MV-4-11 (cell line): Measurements from ENCODE around the gene NAPA.

Experiments used
- DNase-seq: peaks from one replicate; lab custom pipeline; 2025; lab: John Stamatoyannopoulos, UW

The NAPA gene

DNA sequence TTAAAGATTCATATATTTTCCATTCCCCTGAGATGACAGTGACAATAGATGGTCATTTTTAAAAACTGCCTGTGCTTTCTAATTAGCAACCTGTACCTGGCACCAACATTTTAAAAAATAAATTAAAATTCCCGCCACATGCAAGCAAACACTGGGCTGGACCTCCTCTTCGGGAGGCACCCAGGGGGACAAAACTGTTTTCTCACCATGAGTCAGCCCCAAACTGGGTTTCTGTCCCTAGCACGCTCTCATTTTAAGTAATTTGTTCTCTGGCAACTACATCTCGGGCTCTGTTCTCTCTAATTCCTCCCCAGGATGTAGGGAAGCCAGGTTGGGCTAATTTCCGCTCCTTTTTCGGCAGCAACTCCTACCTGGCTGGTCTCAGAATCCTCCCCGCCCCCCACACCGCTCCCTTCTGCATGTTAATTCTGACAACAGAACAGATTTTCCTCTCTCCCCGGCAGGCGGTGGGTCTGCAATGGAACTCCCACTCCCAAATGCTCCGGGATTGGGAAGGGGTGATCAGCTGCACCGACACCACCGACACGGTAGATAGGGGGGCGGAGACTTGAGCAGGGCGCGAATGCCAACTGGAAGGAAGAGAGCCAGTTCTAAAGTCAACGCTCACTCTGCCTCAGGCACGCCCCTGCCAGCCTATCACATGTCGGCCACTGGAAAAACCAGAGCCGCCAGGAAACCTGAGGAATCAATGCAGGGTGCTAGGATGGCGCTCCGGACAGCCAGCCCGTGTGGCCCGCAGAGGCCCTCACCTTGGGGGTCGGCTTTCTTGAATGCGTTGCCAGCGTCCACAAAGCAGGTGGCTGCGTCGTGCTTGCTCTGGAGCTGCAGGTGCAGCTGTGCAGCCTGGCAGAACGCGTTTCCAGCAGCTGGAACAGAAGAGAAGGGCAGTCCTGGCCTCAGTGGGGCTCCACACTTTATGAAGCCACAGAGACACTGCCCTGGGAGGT is 14.7 kb downstream of the NAPA start:
- no peak for DNase-seq

DNA sequence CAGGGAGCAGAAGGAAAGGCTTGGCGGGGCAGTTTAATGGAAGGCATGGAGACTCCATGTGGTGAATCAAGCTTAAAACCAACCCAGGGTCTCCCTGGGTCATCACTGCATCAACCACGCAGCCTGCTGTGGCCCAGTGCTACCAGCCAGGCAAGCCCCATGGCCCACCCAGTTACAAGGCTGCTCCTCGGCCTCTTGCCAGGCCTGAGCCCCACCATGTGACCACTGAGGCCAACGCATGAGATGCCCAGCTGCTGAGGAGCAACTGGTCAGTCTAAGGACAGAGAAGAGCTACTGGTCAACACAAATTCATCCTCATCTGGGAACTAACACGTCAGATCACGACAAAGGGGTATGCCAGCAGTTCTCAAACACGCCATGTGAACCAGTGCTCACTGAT is 15.5 kb downstream of the NAPA start:
- DNase-seq: no peak

DNA sequence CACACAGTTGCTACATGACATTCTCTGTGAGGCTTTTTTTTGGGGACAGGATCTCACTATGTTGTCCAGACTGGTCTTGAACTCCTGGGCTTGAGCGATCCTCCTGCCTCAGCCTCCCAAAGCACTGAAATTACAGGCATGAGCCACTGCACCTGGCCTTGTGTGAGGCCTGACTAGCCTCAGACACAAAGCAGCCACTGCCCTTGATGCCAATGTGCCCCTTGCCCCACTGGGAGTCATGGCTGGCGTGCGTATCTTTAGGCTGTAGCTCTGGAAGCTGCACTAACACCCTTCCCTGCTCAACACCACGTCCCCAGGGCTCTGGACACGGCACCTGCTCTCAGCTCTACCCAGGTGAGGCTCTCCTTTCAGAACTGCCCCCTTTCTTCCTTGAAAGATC is 16.3 kb downstream of the NAPA start:
- no peak for DNase-seq

DNA sequence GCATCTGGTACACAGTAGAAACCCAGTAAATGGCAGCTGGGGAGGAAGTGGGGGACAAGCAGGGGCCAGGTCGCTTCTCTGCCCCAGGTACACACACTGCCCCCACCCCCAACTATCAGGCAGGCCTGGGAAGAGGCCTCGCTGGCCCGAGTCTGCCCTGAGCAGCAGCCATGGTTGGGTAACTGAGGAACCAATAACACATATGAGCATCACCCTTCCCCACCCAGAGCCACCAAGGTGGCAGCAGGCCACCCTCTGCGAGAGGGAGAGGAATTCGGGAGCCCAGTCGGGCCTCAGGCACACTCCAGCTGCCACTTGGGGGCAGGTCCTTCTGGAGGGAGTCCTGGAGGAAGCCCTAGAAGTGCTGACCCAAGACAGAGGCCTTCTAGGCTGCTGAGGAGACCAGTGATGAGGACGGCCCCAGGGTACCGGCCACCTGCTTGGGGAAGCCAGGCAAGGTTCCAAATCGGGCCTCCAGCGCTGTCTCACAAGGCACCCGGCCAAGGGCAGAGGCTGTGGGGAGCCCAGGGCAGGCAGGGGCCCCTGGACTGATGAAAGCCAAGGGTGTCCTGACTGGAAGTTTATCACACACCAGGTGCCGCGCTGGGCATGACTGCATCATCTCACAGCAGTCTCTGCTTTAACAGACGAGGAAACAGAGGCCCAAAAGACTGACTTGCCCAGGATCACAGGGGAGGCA is 16.9 kb downstream of the NAPA start:
- DNase-seq: no peak

DNA sequence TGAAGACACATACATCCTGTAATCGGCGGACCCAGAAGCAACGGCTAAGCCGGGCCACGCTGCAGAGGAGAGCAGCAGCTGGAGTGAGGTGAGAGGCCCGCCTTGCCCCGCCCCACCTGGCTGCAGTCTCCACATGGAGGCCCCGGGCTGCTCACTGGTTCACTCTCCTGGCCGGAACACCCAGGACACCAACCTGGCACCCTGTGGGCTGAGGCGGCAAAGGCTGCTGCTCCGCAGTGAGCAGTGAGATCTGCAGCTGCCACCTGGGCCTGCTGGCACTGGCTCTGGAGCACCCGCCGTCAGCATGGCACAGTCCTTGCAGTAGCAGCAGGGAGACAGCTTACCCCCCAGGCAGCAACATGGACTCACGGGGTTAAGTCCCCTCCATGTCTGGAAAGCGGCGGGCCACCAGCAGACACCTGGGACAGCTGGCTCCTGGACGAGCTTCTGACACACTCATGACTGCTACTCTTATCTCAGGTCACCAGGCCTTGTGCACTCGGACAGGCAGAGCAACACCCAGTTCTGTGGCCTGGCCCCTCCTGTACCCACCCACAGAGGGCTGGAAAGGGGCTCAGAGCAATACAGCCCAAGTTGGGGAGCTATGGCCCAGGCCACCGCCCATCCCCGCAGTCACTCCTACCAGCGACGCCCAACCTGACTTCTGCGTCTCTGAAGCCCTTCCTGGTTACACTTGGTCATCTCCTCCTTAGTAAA is 17.7 kb downstream of the NAPA start:
- DNase-seq: no peak

DNA sequence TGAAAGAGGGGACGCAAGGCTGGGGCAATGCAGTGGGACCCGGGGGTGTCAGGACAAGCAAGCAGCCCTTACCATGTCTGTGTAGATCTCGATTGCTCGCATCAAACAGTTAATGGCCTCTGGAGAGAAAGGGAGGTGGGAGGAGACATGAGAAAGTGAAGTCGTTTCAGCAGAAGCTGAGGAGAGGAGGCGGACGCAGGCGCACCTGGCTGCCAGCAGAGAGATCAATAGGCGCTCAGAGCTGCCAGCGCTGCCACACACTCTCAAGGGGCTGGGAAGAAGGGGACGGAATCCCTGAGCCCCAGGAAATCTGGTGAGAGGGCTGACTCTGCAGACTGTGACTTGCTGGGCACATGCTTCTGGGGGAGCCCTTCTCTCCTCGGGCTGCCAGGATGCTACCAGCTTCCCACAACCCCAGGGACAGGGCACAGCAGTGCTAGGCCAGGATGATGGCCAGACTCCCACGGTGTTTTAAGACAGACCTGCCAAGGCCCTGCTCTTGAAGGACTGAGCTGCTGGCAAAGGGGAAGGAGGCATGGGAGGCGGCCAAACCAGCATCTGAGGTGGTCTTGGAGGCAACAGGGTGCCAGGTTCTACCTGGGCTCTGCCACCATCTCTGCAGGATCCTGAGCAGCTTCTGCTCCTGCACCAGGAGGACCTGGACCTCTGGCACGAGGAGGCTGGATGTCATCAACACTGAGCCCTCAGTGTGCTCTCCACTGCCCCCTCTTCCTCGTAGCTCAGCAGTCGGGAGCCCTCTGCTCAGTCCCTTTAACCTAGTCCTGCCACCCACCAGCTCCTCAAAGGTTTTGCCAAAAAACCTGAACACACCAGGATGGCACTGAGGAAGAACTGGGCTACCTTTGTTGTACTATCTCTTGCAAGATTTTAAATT is 19.1 kb downstream of the NAPA start:
- DNase-seq: no peak

DNA sequence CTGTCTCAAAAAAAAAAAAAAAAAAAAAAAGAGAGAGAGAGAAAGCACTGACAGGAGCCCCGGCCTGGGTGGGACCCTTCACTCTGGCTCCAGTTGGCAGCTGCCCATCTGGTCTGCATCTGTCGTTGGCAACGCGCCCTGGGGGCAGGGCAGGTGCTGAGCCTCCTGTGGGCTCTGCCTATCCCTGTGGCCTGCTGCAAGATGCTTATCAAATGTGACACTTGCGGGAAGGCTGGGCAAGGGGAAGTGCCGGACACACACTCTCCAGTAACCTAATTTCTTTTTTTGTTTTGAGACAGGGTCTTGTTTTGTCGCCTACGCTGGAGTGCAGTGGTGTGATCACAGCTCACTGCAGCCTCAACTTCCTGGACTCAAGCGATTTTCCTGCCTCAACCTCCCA is 20.1 kb downstream of the NAPA start:
- DNase-seq: no peak

DNA sequence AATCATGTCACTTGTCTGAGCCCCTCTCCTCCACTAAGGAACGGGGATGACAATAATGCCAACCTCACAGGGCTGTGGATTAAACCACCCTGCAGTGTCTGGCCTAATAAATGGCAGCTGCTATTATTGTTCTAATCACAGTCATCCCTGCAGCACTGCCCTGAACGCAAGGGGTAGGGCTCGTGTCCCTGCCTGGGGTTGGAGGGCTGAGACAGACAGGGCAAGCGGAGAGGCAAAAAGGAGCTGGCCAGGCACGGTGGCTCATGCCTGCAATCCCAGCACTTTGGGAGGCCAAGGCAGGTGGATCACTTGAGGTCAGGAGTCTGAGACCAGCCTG is 20.7 kb downstream of the NAPA start:
- no peak for DNase-seq

DNA sequence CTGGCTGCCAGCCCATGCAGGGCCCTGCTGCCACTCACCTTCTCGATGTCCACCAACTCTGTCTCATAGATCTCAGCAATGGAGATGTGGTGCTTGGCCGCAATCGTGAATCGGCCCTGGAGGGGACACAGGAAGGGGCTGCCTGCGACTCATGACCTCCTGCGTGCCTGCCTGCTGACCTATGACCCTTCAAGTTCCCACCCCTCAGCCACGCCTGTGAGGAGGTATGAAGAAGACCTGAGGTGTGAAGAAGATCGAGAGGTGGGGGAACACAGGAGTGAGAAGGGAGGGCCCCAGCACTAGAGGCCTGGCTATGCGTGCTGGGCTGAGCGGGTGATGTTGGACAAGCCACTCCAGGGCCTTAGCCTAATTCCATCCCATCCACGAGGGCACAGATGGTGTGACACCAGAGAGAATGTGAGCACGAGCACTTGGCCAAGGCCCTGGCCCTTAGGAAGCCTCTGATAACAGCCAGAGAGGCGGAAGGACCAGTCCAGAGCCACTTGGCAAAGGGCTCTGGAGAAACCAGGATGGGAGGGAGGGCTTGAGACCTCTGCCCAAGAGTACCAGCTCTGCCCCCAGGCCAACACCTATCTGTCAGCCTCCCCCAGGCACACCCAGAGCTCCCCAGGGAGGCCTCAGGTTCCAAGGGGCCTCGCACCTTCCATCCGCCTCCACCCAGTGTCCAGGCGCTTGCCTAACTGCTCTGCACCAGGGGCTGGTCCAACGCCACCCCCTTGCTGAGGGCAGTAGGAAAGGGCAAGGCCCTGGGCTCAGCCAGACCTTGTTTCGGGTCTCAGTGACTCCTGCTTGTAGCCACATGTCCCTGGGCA is 21.3 kb downstream of the NAPA start:
- no peak for DNase-seq

DNA sequence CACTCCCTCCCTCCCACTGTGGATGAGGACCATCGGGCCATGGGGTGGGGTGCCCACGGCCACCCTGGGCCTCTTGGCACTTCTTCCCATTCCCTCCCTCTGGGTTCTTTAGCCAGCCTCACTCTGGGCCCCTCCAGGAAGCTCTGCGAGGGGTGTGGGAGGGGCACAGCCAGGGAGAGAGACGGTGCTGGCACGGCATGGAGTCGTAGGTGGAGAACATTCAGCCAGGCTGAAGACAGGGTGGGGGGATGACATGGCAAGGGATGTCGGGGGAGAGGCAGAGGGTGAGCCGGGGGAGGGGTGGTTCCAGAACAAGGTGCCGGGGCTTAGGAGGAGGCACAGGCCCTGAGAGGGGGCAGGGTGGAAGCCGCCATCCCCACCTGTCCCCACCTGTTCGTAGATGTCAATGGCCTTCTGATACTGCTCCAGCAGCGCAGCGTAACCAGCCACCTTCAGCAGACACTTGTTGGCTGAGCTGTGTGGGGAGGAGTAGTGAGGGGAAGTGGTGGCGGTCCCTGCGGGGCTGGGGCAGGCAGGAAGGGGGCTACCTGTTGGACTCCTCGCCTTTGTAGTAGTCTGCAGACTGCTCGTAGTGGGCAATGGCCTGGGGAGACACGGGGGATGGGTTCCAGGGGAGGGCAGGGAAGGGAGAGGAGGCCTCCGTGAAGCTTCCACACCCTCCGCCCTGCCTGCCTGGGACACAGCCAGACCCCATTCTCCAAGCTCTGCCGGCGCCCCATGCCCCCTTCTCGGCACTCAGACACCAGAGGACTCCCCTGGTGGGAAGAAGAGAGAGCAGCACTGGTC is 22.1 kb downstream of the NAPA start:
- DNase-seq: no peak

DNA sequence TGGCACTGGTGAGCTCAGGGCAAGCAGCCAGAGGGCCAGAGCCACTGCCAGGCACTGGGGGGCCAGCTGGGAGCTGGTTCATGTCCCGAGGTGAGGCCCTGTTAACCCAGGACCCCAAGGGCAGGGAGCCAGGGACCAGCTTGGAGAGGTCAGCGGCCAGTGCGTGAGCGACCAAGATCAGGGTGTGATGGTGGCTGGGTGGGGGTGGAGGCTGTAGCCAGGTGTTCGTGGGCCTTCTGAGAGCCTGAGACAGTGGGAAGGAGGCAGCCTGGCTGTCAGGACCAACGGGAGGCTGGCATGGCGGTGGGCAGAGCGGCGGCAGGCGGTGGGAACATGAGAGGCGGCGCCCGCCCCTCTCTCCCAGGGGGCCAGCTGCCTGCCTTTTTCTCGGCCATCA is 22.7 kb downstream of the NAPA start:
- DNase-seq: no peak

DNA sequence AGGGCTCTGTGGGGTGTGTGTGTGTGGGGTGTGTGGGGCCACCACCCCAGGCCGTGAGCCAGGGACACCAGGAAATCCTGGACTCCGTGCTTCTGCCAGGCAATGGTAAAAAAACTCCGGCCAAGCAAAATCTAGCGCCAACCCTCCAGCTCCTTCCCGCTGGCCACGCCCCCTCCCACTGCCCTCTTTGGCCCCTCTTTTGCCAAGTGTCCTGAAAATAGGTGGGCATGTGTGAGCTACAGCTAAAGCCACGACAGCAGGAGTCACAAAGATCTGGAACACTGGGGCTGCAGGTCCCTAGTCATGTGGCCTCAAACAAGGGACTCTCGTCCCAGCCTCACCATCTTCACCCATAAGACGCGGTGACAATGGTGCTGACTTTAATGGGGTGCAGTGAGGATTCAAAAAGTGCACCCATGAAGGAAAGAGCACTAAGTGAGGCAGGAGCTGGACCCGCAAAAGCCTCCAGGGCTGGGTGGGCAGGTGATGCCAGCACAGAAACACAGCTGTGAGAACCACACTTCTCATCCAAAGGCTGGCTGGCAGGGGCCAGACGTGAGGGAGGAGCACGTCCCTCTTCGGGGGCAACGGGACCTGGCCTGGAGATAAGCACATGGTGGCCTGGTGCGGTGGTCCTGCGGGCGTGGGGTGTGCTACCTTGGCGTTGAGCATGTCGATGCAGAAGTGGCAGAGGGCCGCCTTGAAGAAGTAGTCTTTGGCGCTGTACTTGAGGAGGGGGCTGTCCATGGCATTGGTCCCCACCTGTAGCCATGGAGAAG is 23.3 kb downstream of the NAPA start:
- DNase-seq: no peak

DNA sequence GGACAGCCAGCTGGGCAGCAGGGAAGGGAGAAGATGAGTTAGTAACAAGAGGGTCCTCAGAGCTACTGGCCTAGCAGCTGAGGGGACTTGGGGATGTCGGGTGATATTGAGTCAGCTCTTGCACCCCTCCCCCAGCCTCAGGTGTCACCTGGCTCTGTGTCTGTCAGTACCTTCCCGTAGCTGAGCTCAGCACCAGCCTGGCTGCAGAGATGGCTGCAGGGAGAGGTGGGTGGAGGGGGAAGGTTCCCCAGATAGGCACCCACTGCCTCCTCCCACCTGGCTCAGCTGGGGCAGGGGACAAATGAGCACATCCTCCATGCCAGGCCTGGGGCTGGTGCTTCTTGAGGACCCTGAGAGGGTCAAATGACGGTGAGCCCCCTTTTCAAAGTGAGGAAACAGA is 24.0 kb downstream of the NAPA start:
- no peak for DNase-seq

DNA sequence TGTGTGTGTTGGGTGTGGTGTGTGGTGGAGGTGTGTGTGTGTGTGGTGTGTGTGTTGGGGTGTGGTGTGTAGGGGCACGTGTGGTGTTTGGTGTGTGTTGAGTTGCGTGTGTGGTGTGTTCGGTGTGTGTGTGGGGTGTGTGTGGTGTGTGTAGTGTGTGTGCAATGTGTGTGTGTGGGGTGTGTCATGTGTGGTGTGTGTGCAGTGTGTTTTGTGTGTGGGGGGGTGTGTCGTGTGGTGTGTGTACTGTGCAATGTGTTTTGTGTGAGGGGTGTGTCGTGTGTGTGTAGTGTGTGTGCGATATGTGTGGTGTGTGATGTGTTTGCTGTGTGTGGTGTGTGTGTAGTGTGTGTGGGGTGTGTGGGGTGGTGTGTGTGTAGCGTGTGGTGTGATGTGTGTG is 24.8 kb downstream of the NAPA start:
- no peak for DNase-seq

DNA sequence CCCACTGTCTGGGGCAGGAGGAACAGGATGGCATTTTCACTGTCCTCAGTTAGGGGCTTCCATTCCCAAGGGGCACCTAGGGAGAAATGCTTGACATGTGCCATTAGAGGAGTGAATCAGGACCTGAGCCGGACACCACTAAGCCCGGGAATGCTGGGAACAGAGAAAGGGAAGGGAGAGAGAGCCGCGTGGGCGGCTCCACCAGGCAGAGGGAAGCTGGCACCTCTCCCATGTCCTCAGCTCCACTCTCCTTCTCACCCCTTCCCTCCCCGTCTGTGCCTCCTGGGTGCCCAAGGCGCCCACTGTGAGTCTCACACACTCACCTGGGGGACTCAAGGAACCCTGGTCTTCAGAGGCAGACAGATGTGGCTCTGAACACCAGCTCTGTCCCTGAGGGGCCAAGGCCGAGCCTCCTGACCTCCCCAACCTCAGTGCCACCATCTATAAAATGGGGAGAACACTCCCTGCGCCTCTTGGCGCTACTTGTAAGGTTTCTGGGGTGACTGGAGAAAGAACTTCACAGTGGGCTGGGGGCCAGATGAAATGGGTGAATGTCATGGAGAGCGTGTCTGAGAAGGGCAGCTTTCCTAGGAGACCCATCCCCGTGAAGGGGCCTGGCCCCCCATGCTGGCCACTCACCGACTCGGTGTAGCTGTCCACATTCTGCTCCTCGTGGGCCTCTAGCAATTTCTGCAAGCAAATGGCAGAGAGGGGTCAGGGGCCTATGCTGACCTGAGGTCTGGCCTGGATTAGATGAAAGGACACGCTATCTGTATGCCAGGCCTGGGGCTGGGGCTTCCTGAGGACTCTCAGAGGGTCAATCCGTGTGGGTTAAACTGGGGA is 25.6 kb downstream of the NAPA start:
- DNase-seq: no peak

DNA sequence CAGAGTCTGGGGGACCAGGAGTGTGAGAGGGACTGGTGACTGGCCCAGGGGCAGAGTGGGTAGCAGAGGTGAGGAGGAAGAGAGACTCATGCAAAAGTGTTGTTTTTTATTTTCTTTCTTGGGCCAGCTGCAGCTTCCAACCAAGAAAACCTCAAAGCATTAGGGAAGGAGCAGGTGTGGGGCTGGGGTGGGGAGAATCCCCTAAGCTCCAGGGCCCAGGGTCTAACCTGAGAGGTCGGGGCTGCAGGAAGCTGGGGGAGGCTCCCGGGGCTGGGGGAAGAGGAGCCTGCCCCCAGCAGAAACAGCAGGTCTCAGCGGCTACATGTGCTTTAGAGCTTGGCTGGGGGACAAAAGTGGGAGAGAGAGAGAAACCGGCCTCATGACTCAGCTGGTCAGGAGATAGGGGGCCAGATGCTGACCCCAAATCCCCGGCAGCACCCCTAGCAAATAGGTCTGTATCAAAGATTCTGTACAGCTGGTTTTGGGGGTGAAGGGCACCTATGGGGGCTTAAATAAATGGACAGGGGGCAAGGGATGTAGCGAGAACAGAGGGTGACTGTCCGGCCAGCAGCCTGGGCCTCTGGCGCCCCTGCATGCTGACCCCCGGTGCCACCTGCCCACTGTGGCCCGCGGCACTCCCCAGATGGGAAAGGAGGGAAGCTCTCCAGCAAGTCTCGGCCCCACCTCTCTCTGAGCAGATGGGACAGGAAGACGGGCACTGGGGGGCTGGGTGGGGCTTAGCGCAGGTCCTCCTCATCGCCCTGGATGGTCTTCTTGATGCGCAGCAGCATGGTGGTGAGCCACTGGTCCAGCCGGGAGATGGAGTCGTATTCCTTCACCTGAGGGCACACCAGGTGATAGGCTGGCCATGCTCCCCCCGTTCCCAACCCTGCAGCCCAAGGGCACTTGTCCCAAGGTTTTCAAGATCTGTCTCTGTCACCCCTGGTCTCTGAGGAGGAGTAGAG is 27.0 kb downstream of the NAPA start:
- no peak for DNase-seq

DNA sequence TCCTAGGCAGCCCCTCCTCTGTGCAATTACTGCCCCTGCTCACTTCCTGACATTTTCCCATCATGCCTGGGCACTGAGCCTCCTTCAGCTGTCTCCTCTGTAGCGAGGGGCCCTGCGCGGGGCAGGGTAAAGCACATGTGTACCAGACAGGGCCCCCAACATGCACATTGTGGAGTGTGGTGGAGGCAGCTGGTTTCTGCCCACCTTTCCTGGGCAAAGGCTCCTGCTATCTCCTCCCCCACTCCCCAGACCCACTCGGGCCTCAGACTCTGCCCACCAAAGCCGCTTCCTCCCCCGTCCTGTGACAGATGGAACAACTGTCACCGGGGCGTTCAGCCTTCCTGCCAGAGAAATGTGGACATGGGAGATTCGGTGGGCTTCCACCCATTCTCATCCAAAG is 28.0 kb downstream of the NAPA start:
- DNase-seq: no peak
